ENCODE results near the gene PRMT3.
"Not testable (repeated sequence)": the region's sequence is repeated elsewhere in the genome, so short reads cannot be mapped to it uniquely, and the experiment has no call there.

Gene PRMT3

GRCh38 chr11:20387261-20388095, at the start of gene PRMT3:
TSS of gene PRMT3 (plus strand) at chr11:20387716. CDS start at chr11:20387747, 31 bp downstream.
- peak; percentile 97 for DNase-seq

- DNase-seq: no peak
These were observed 45.0 kb upstream of the PRMT3 start for GRCh38 chr11:20342347-20343141.

- DNase-seq: no peak
These were observed 36.4 kb upstream of the PRMT3 start for GRCh38 chr11:20351136-20351535.

GRCh38 chr11:20351751-20352262, 35.7 kb upstream of the PRMT3 start:
- DNase-seq: no peak

- DNase-seq: no peak
These were observed 33.6 kb upstream of the PRMT3 start for GRCh38 chr11:20353829-20354434.

GRCh38 chr11:20355221-20356219, 32.0 kb upstream of the PRMT3 start:
- no peak for DNase-seq

- DNase-seq: no peak
These were observed 30.4 kb upstream of the PRMT3 start for GRCh38 chr11:20357150-20357549.

GRCh38 chr11:20360650-20361049, 26.9 kb upstream of the PRMT3 start:
- no peak for DNase-seq

- no peak for DNase-seq
These were observed 25.0 kb upstream of the PRMT3 start for GRCh38 chr11:20362481-20362880.

- DNase-seq: no peak
These were observed 24.4 kb upstream of the PRMT3 start for GRCh38 chr11:20363149-20363499.

GRCh38 chr11:20363500-20364340, 23.8 kb upstream of the PRMT3 start, which contains the start of gene HTATIP2:
TSS of gene HTATIP2 (plus strand) at chr11:20363714. CDS start at chr11:20364238, 524 bp downstream.
- peak; percentile 66 for DNase-seq

GRCh38 chr11:20364341-20364792, 23.1 kb upstream of the PRMT3 start:
- no peak for DNase-seq

- not testable (repeated sequence) for DNase-seq
These were observed 22.1 kb upstream of the PRMT3 start for GRCh38 chr11:20365465-20365864.

- DNase-seq: no peak
These were observed 20.1 kb upstream of the PRMT3 start for GRCh38 chr11:20367313-20367948.

- DNase-seq: no peak
These were observed 19.1 kb upstream of the PRMT3 start for GRCh38 chr11:20368438-20368837.

GRCh38 chr11:20369826-20370225, 17.7 kb upstream of the PRMT3 start:
- DNase-seq: no peak

- no peak for DNase-seq
These were observed 15.4 kb upstream of the PRMT3 start for GRCh38 chr11:20372081-20372626.

- DNase-seq: no peak
These were observed 14.4 kb upstream of the PRMT3 start for GRCh38 chr11:20373147-20373546.

- DNase-seq: no peak
These were observed 13.8 kb upstream of the PRMT3 start for GRCh38 chr11:20373568-20374209.

Measured in activated gamma-delta T cell treated with Interleukin-2 at 50 U/mL for 16 hours (primary cell).